Fibroblast of the aortic adventitia (primary cell): Measurements from ENCODE around the gene DALRD3. TPM values are rescaled to one million over a fixed set of nuclear protein-coding genes. Genes with fewer than 3 reads are reported as not detected.

Experiments used
- DNase-seq: peaks from one replicate; pipeline ENCODE4 v3.0.0-alpha.2; 2010; ENCODE audit warnings: low read depth
- H3K4me3 ChIP-seq: 2 replicates; pipeline ENCODE4 v1.5.1; 2011; ENCODE audit warnings: low read depth, mild to moderate bottlenecking, control low read depth, low read length, moderate library complexity
- CTCF ChIP-seq: IDR thresholded peaks from 2 replicates; pipeline ENCODE4 v1.5.1; 2011; ENCODE audit warnings: mild to moderate bottlenecking, low read length, control low read depth, inconsistent platforms; ENCODE audit not compliant: insufficient read depth
- total RNA-seq: library from RNA; depleted of rRNA; stranded (reverse); fragments of >200 nt; gene quantifications from 2 replicates; pipeline ENCODE4 v1.2.3, GENCODE V29; 2012; ENCODE audit warnings: low replicate concordance

The DALRD3 gene
- total RNA-seq, 1 donor: 46.4 TPM

GRCh38 chr3:49017229-49017970 is 980 bp downstream of the DALRD3 start:
- no peak for TF ChIP-seq CTCF
- no peak for DNase-seq
- peak overlapping the region; percentile 80 for H3K4me3 ChIP-seq

- H3K4me3 ChIP-seq: peak overlapping the region; percentile 80
- TF ChIP-seq CTCF: no peak
- no peak for DNase-seq
Measured at GRCh38 chr3:49016414-49017228, 1.8 kb downstream of the DALRD3 start.

- TF ChIP-seq CTCF: no peak
- H3K4me3 ChIP-seq: no peak overlapping the region
- DNase-seq: no peak
Measured at GRCh38 chr3:49015765-49016164, 2.6 kb downstream of the DALRD3 start.

- no peak overlapping the region for H3K4me3 ChIP-seq
- TF ChIP-seq CTCF: no peak
- no peak for DNase-seq
Measured at GRCh38 chr3:49015072-49015471, 3.3 kb downstream of the DALRD3 start.

GRCh38 chr3:49013738-49014660 is 4.4 kb downstream of the DALRD3 start:
- TF ChIP-seq CTCF: peak; percentile 67
- no peak for DNase-seq
- no peak overlapping the region for H3K4me3 ChIP-seq

GRCh38 chr3:49013113-49013737 is 5.2 kb downstream of the DALRD3 start:
- DNase-seq: no peak
- no peak for TF ChIP-seq CTCF
- no peak overlapping the region for H3K4me3 ChIP-seq
